HG02642 (cell line): Measurements from ENCODE around the gene CDIP1.

ENCODE experiments used
- ATAC-seq: cut with Tn5 transposase; IDR thresholded peaks from one replicate; pipeline ENCODE4 v1.9.1; 2021; ENCODE audit warnings: mild to moderate bottlenecking; ENCODE audit not compliant: unreplicated experiment, poor library complexity

CDIP1 gene

DNA sequence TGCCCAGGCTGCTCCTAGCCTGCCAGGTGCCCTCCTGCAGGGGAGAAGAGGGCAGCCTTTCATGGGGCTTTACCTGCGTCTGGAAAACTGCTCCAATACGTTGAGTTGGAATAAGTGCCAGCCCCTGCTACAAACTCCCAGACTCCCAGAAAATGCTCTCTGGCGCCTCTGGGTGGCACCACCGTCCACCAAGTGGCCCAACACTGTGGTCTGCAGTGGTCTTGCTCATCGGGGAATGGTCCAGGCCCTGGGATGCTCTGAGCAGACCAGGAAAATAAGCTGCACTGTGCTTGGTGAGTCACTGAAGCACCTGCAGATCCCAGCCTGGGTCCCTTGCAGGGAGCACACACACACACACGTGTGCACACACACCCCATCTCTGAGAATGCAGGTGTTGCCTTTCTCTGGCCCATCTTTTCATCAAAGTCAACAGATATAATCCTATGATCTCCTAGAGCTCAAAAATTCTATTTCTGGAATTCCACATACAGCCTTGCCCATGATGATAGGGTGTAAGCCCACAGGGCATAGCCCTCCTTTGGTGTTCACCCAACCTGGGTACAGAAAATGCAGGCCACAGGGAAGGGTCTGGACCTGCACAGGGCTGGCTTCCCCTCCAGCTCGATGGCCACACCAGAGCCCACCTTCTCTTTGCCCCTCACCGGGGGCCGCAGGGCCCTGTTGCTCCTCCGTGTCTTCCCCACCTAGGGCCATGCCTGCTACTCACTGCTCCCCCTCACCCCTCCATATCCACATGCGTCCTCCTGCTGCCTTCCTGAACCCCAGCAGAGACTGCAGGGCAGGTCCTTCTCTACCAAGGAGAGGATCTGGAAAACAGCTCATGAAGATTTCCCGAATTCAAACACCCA is 20.5 kb downstream of the CDIP1 start:
- ATAC-seq = no peak

DNA sequence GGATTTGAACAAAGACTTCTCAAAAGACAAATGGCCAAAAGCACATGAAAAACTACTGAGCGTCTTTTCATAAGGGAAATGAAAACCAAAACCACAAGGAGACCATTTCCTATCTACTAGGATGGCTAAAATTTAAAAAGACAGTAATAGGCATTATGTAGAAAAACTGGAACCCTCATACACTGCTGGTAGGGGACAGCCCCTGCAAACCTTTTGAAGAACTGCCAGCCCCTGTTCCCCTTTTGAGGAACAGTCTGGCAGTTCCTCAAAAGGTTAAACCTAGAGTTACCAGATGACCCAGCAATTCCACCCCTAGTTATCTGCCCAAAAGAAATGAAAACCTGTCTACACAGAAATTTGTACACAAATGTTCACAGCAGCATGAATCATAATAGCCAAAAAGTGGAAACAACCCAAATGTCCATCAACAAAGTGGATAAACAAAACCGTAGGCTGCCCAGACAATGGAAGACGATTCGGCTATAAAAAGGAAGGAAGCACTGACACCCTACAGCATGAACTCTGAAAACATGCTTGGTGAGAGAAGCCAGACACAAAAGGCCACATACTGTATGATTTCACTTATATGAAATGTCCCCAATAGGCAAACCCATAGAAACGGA is 22.9 kb downstream of the CDIP1 start:
- peak; percentile 46 for ATAC-seq

DNA sequence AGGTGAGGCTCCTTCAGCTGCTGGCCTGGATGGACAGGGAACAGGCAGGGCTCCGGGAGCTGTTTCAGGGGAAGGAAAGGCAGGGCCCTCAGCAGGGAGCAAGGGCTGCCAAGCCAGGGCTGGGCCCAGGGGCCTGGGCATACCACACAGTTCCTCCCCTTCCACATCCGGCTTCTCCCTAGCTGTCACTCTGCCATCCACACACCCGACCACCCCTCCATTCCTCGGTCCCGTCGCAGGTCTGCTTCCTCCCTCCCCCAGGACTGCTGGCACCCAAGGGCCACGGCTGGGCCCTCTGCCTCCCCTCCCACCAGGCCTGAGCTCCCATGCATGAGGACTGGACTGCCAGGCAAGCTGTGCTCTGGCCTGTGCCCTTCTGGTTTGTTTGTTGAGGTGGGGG is 24.0 kb downstream of the CDIP1 start:
- no peak for ATAC-seq

DNA sequence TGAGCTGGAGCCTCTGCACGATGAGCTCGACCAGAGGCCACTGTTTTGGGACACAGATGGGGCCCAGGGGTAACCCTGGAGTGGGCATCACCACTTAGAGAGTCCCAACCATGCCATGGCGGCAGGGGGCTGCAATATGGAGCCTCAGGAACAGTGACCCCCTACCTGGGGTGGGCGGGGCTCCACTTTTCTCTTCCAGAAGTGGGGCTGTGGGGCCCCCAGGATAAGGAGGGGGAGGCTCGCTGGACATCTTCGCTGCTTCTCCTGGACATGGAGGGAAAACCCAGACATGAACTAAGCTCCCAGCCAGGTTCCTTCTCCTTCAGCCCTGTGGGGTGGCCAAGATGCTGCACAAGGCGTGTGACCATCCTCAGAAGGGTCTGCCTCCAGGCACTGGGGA is 24.7 kb downstream of the CDIP1 start:
- ATAC-seq = no peak

DNA sequence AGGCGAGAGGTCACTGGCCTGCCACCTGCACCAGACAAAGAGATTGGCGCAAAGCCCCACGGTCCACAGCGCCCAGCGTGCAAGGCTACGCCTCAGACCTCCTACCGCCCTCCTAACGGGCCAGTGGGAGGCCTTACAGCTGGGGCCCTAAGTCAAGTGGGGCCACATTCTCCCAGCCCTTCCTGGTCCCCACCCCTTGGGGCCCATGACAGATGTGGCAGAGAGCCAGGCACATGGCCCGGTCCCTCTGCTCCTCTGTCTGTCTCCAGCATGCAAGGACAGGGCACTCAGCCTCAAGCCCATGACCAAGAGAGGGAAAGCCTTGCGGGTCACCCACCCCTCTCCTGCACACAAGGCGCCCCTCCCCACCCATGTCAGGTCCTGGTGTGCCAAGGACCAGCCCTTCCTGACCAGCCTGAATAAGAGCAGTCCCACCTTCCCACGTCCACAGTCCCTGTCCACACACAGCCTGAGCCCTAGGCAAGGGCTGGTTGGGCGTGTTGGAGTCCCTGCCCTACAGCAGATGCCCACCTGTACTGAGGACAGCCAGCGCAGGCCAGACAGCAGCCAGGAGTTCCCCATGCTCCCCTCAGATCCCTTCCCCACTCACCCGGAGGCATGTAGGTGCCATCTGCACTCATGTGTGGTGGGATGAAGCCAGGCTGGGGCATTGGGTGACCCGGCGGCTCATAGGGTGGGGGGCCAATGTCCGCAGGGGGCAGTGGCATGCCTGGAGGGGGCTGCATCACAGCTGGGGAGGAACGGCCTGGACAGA is 25.3 kb downstream of the CDIP1 start:
- no peak for ATAC-seq

DNA sequence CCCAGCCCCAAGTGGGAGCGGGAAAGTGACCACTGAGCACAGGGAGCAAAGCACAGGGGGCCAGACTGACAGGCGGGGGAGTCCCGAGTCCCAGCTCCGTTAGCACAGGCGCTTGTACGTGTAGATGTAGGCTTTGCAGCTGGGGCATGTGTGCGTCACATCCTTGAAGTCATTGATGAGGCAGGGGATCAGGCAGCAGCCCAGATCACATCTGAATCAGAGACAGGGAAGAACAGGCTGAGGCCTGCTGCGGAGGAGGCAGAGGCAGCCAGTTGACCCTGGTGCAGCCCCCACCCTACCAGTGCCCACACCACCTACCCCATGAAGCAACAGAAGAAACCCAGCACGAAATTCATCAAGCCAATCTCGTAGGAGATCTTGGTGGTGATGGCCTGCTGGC is 26.1 kb downstream of the CDIP1 start:
- no peak for ATAC-seq

DNA sequence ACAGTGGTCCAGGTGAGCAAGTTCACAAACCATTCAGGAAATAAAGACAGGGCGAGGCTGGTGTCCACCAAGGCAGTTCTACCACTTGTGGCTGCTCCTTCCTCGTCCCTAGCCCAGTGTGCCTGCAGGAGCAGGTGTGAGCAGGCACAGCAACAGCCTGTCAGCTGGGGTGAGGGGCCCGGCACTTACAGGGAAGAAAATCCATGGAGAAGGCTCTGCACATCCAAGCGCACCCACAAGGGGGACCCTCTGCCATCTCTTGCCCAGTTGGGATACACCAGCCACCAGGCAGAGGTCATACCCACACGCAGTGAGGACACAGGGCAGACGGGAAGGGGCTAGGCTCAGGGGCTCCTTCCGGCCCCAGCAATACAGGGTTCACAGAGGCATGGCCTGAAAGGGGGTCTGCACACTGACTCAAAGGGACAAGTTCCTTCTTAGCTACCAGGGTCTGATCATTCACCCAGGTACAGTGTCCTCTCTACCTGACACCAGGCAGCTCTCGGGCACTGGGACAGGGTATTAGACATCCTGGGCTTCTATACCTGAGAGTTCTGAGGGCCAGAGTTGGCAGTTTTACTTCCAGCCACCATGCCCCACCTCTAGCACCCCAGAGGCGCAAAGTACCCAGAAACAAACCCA is 27.0 kb downstream of the CDIP1 start:
- ATAC-seq = no peak

DNA sequence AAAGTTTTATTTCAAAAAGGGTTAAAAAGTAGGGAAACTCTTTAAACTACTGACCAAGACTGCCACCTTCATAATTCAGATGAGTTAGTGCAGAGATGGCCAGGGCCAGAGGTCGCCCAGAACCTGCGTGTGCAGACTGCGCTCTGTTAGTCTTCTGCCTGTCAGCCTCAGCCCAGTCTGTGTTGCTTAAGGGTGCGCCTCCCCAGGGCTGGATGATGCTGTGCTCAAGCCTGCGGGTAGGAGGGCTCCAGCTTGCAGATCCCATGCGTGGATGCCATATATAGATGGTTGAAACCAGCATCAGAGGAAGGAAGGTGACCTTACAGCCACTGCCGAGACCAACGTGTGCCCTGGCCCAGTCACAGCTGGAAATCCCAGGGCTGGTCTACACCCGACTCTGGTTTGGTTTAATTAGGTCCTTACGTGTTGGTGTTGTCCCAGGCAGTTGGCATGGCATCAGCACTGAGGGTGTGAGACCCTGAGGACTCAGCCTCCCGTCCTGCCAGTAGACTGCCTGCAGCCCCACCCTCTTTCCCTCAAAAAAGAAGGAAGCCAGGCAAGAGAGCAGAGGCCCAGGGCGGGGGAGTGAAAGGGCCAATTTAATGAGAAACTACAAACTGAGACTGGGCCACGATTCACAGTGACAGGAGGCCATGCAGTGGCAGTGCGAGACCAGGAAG is 27.7 kb downstream of the CDIP1 start:
- no peak for ATAC-seq

DNA sequence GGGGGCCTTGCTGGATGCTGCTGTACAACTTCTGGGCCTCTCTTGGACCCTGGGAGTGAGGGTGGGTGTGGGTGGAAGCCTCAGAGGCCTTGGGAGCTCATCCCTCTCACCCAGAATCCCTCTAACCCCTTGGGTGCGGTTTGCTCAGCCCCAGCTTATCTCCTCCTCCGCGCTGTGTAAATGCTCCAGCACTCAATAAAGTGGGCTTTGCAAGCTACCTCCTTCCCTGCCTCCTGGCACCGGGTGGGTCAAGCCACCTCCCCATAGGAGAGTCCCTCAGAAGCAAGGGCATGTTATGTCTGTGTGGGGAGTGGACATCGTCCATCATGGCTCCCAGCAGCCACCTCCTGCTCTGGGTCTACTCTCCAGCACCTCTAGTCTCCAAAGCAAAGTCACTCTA is 28.4 kb downstream of the CDIP1 start:
- no peak for ATAC-seq

DNA sequence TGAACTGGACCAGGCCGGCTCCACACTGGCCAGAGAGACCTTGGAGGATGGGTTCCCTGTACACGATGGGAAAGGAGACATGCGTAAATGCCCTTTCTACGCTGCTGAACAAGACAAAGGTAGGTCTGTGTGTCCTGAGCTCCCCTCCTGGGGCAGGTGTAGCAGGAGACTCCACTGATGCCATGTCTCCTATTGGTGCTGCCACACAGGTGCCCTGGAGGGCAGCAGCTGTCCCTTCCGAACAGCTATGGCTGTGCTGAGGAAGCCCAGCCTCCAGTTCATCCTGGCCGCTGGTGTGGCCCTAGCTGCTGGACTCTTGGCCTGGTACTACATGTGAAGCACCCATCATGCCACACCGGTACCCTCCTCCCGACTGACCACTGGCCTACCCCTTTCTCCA is 29.2 kb downstream of the CDIP1 start:
- no peak for ATAC-seq

DNA sequence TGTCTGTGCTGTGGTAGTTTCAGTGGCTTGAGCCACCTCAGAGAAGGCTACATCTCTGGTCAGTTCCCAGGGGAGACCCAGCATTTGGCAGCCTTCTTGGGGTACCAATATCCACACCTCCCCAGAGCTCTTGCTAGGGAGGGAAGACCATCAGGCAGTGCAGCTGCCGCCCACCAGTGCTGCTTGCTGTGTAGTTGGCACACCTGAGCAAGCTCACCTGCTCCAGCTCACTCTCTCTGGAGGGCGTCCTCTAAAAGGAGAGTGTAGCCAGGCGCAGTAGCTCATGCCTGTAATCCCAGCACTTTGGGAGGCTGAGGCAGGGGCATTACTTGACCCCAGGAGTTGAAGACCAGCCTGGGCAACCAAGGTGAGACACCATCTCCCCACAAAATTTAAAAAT is 29.8 kb downstream of the CDIP1 start:
- no peak for ATAC-seq

DNA sequence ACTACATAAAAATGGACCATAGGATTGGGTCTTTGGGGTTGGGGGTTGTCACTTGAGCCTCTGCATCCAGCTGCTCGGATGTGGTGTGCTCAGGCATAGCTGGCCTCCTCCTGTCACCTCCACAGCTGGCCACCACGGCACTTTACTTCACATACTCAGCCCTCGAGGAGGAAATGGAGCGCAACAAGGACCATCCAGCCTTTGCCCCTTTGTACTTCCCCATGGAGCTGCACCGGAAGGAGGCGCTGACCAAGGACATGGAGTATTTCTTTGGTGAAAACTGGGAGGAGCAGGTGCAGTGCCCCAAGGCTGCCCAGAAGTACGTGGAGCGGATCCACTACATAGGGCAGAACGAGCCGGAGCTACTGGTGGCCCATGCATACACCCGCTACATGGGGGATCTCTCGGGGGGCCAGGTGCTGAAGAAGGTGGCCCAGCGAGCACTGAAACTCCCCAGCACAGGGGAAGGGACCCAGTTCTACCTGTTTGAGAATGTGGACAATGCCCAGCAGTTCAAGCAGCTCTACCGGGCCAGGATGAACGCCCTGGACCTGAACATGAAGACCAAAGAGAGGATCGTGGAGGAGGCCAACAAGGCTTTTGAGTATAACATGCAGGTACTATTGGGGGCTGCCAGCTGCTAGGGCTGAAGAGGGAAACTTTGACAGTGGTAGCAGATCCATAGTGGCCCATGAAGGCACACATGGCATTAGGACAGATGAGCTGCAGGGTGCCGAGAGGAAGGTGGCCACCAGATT is 30.8 kb downstream of the CDIP1 start:
- ATAC-seq = no peak

DNA sequence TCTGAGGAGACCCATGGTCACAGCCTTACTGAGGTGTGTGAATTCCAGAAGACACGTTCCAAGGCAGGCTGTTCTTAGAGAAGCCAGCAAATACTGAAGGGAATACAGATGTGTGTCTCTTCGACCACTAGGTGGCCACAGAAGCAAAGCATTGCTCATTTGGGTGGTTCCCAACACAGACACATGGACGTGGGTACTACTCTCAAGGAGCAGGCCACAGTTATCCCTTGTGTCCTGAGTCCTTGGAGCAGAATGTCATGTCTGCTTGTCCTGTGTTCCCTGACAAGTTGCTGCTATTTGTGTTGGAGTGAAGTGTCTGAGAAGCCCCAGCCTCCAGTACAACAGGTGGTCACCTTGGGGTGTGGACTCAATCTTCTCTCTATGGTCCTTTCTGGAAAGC is 32.1 kb downstream of the CDIP1 start:
- ATAC-seq = peak; percentile 51

DNA sequence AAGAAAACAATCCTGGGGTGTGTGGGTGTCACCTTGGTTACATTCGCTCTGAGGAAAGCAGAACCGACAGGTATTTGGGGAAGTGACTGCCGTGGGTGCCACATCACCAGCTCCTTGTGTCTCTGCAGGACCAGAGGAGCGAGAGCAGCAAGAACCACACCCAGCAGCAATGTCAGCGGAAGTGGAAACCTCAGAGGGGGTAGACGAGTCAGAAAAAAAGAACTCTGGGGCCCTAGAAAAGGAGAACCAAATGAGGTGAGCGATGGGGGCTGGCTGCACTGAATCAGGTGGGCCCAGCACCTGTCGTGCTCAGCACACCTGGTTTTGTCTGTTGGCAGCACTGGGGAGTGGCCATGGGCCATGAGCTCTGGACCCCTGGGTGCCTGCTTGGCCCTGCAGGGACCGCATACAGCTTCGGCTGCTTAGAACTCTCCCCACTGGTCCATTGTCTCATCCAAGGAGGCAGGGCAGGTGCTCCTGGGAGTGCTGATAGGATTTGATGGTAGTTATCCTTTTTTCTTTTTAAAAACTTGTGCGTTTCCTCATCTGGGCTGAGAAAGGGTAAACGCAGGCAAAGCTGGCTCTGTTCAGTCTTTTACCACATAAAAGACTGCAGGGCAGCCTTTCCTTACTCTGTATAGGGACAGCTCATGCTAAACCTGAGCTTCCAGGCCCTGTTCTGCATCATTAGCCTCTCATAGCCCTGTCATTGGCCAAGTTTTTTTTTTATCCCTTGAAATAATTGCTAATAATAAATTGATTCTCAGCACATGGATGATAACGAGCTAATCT is 33.0 kb downstream of the CDIP1 start:
- no peak for ATAC-seq

DNA sequence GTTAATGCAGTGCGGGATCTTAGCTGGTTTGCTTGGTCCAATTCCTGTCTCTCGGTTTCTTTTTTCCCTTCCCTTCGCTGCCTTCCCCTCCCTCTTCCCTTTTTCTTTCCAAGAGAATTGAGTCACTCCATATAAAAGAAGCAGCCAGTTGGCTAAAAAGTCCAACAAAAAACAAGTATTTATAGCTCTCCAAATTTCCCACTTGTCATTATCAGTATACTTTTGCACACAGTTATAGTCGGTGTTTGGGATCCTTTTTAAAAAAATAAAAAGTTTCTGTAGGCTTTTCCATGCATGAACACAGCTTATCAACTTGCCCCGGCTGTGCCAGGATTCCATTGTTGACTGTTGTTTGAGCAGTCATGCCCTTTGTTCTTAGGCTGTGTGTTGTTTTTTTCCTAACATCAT is 37.5 kb downstream of the CDIP1 start:
- ATAC-seq = no peak

DNA sequence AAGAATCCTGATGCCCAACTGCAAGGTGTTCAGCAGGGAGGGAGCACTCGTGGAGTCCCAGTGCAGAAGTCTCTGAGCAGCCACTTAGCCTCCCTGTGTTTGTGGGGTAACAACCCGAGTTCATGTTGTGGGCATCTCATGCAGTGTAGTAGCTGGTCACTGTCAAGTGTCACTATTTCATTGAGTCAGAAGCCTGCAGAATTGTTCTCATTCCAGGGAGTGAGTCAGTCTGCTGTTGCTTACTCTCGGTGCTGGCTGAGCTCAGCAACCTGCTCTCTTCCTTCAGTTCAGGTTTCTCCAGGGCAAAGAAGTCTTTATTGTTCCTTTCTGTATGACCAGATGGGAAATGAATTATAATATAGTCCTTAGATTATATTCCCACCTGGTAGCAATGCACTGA is 38.3 kb downstream of the CDIP1 start:
- no peak for ATAC-seq

DNA sequence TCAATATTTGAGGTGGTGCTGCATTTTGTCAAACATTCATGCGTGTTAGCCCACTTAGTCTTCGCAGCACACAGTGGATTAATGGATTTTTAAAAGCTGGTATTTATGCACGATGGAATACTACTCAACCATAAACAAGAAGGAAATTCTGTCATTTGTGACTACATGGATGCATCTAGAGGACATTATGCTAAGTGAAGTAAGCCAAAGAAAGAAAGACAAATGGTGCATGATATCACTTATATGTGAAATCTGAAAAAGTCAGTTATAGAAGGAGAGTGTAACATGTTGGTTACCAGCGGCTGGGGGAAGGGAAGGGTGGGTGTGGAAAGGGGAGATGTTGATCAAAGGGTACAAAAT is 39.4 kb downstream of the CDIP1 start:
- ATAC-seq = no peak

DNA sequence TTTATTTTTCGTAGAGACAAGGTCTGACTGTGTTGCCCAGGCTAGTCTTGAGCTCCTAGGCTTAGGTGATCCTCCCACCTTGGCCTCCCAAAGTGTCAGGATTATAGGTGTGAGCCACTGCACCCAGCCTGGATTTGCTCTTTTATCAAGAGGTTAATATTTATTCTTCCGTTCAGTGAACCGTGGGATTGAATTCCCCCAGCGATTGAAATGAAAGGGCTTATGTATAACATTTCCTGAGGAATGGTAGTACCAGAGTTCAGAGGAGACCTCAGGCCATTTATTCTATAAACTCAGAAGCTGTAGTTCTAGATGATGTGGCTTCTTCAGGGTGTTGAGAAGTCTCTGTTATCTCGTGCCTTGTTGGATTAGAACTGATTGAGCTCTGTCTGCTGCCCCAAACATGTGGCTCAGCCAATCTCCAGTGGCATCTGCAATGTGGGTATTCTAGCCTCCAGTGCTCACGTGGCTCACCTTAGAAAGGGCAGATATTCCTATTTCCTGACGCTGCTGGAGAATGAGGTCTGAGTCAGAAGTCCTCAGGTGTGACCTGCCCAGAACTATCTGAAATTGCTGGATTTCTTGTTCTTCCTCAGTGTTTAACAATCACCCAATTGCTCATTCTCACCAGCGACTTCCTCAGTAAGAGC is 39.9 kb downstream of the CDIP1 start:
- ATAC-seq = no peak
